ENCODE results near the gene ZNF148. TPM values are rescaled to one million over a fixed set of nuclear protein-coding genes. Genes with fewer than 3 reads are reported as not detected.

ZNF148 gene
- total and polyA plus RNA-seq, 8 donors, result 3.1 to 109 (median 10.6) TPM

DNA sequence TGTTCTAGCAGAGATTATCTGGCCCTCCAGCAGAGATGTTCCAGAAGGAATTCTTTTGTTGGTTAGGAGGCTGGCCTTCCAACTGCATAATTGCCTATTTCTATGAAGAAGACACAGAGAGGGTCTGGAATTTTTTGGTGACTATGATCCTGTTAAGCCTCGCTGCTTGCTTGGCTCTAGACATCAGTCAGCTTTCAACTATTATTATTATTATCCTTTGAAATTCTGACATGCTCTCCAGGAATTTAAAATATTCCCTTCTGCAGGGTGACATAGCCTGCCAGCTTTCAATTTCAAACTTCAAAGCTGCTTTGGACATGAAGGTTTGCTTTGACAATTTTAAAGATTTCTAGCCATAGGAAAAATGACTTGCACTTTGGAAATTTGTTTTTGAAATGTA lies 26.3 kb upstream of the ZNF148 start:
- Histone ChIP-seq H3K4me1 (no peaks in the 10 kb centered on the region), H3K36me3 (no peaks in the 10 kb centered on the region), H3K9me3 (no peaks in the 10 kb centered on the region), H3K27me3 (no peaks in the 10 kb centered on the region), H3K4me3 (no peak overlapping the region), H3K27ac (no peak overlapping the region)
- DNase-seq, result no peak
- TF ChIP-seq, protein P1, sequence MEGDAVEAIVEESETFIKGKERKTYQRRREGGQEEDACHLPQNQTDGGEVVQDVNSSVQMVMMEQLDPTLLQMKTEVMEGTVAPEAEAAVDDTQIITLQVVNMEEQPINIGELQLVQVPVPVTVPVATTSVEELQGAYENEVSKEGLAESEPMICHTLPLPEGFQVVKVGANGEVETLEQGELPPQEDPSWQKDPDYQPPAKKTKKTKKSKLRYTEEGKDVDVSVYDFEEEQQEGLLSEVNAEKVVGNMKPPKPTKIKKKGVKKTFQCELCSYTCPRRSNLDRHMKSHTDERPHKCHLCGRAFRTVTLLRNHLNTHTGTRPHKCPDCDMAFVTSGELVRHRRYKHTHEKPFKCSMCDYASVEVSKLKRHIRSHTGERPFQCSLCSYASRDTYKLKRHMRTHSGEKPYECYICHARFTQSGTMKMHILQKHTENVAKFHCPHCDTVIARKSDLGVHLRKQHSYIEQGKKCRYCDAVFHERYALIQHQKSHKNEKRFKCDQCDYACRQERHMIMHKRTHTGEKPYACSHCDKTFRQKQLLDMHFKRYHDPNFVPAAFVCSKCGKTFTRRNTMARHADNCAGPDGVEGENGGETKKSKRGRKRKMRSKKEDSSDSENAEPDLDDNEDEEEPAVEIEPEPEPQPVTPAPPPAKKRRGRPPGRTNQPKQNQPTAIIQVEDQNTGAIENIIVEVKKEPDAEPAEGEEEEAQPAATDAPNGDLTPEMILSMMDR (IDR thresholded peaks at IDR 0.05), result no peak
- TF ChIP-seq EP300 (IDR thresholded peaks at IDR 0.05) (no peak), POLR2A (IDR thresholded peaks at IDR 0.05) (no peak), POLR2AphosphoS5 (IDR thresholded peaks at IDR 0.05) (no peak)
- 73 to 91% (median 86%) methylated on average over 1 of the region's 1 CpG for WGBS, 5 donors
- intact Hi-C loops (cut with DNase I; ENCODE audit: low total_unique reads), result no loop called here

DNA sequence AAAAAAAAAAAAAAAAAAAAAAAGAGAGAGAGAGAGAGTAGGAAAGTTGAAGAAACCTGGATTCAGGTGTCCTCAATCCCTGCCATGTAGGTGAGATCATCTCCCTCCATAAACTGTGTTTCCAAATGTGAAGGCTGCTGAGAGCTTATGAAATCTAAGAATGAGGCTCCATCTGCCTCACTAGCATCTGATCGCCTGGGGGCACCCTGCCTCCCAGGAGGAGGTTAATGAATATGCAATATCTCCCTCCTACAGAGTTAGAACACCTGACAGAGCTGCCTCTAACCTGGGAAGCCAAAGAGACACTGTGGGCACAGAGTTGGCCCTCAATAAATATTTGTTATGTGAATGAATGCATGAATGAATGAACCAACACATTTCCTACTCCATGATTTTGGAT lies 23.8 kb upstream of the ZNF148 start:
- 14 to 30% (median 21%) methylated on average over 1 of the region's 1 CpG for WGBS, 5 donors
- intact Hi-C loops (cut with DNase I; ENCODE audit: low total_unique reads), result no loop called here
- Histone ChIP-seq H3K9me3 (no peaks in the 10 kb centered on the region), H3K4me3 (no peak overlapping the region), H3K27me3 (no peaks in the 10 kb centered on the region), H3K36me3 (no peaks in the 10 kb centered on the region), H3K27ac (no peak overlapping the region), H3K4me1 (no peaks in the 10 kb centered on the region)
- TF ChIP-seq, protein P1 (IDR thresholded peaks at IDR 0.05), result no peak
- TF ChIP-seq POLR2AphosphoS5 (IDR thresholded peaks at IDR 0.05), result no peak
- TF ChIP-seq EP300 (IDR thresholded peaks at IDR 0.05), result no peak
- no peak for TF ChIP-seq POLR2A (IDR thresholded peaks at IDR 0.05)
- DNase-seq, result no peak

DNA sequence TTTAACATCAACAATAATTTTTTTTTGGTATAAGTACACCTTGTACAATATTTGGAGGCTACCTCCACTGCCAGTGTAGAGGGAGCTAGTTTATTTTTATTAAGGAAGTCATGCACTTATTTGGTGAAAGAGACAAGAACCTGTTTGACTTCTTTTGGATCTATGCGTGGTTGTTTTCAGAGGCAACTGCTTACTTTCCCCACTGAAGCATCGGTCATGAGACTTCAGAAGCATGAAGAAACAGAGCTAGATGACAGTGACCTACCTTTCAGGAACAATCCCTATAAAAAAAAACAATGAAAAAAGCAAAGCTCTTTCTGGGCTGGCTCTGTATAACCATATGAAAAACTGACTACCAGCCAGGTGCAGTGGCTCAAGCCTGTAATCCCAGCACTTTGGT lies 20.0 kb upstream of the ZNF148 start:
- 37 to 58% (median 42%) methylated on average over 2 of the region's 2 CpGs for WGBS, 5 donors
- no peak for TF ChIP-seq EP300 (IDR thresholded peaks at IDR 0.05)
- no peak for TF ChIP-seq POLR2AphosphoS5 (IDR thresholded peaks at IDR 0.05)
- no peak for TF ChIP-seq POLR2A (IDR thresholded peaks at IDR 0.05)
- TF ChIP-seq, protein P1 (IDR thresholded peaks at IDR 0.05), result no peak
- H3K9me3 ChIP-seq, result no peaks in the 10 kb centered on the region
- H3K4me1 ChIP-seq, result no peaks in the 10 kb centered on the region
- no peak overlapping the region for H3K27ac ChIP-seq
- DNase-seq, result peak in 1 of 2 donors; percentile 36
- H3K4me3 ChIP-seq, result no peak overlapping the region
- intact Hi-C loops (cut with DNase I; ENCODE audit: low total_unique reads), result no loop called here
- no peaks in the 10 kb centered on the region for H3K36me3 ChIP-seq
- H3K27me3 ChIP-seq, result no peaks in the 10 kb centered on the region

DNA sequence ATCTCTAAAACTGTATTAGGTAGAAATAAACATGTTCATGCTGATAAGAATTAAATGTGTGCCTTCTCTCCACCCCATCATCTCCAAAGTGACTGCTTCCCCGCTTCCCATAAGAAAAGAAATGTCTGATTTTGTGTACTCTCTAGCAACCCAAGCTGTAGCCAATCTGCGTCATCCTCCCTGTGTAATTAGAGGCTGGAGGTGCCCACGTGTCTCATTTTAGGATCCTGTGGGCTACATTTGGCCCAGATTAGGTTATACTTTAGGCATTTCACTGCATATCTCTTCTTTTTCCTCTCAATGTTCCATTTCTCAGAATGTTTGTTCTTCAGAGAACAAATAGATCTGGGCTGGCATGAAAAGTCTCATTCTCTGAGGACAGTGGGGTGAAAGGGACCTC lies 19.3 kb upstream of the ZNF148 start:
- 57 to 72% (median 63%) methylated on average over 3 of the region's 3 CpGs for WGBS, 5 donors
- no peaks in the 10 kb centered on the region for H3K36me3 ChIP-seq
- no peak for TF ChIP-seq EP300 (IDR thresholded peaks at IDR 0.05)
- TF ChIP-seq POLR2A (IDR thresholded peaks at IDR 0.05), result no peak
- TF ChIP-seq, protein P1 (IDR thresholded peaks at IDR 0.05), result no peak
- no peak for TF ChIP-seq POLR2AphosphoS5 (IDR thresholded peaks at IDR 0.05)
- no peak overlapping the region for H3K4me3 ChIP-seq
- no peaks in the 10 kb centered on the region for H3K27me3 ChIP-seq
- intact Hi-C loops (cut with DNase I; ENCODE audit: low total_unique reads), result no loop called here
- H3K4me1 ChIP-seq, result no peaks in the 10 kb centered on the region
- no peak overlapping the region for H3K27ac ChIP-seq
- no peak for DNase-seq
- H3K9me3 ChIP-seq, result no peaks in the 10 kb centered on the region

All from stomach (tissue), 9 donors.